Right forelimb (tissue), 1 donor: Measurements from ENCODE around the gene CFAP77.

ENCODE experiments used
- DNase-seq: peaks from one replicate; pipeline ENCODE4 v3.0.0-alpha.2; 2018

The CFAP77 gene

GRCh38 chr9:132410642-132411041, 631 bp downstream of the CFAP77 start:
- no peak for DNase-seq

- no peak for DNase-seq
These were observed 1.1 kb downstream of the CFAP77 start for GRCh38 chr9:132411091-132411508.

GRCh38 chr9:132412089-132412488, 2.1 kb downstream of the CFAP77 start:
- no peak for DNase-seq

- DNase-seq: no peak
These were observed 3.9 kb downstream of the CFAP77 start for GRCh38 chr9:132413926-132414325.

GRCh38 chr9:132414731-132415130, 4.7 kb downstream of the CFAP77 start:
- no peak for DNase-seq

GRCh38 chr9:132415181-132415580, 5.2 kb downstream of the CFAP77 start:
- no peak for DNase-seq

GRCh38 chr9:132418726-132419363, 8.8 kb downstream of the CFAP77 start:
- DNase-seq: no peak

GRCh38 chr9:132422574-132422973, 12.6 kb downstream of the CFAP77 start:
- no peak for DNase-seq

GRCh38 chr9:132423503-132423902, 13.5 kb downstream of the CFAP77 start:
- no peak for DNase-seq

GRCh38 chr9:132424857-132425674, 15.1 kb downstream of the CFAP77 start:
- no peak for DNase-seq

GRCh38 chr9:132425675-132426062, 15.7 kb downstream of the CFAP77 start:
- no peak for DNase-seq

- DNase-seq: no peak
These were observed 16.8 kb downstream of the CFAP77 start for GRCh38 chr9:132426639-132427414.

- no peak for DNase-seq
These were observed 21.0 kb downstream of the CFAP77 start for GRCh38 chr9:132430998-132431397.

GRCh38 chr9:132434881-132435280, 24.9 kb downstream of the CFAP77 start:
- DNase-seq: no peak

- DNase-seq: no peak
These were observed 29.1 kb downstream of the CFAP77 start for GRCh38 chr9:132439153-132439552.

- DNase-seq: no peak
These were observed 30.7 kb downstream of the CFAP77 start for GRCh38 chr9:132440735-132441134.

GRCh38 chr9:132441404-132441803, 31.4 kb downstream of the CFAP77 start:
- no peak for DNase-seq

- no peak for DNase-seq
These were observed 34.1 kb downstream of the CFAP77 start for GRCh38 chr9:132443951-132444607.

- DNase-seq: no peak
These were observed 36.9 kb downstream of the CFAP77 start for GRCh38 chr9:132446887-132447286.

- DNase-seq: no peak
These were observed 37.3 kb downstream of the CFAP77 start for GRCh38 chr9:132447346-132447745.

- DNase-seq: no peak
These were observed 37.9 kb downstream of the CFAP77 start for GRCh38 chr9:132447902-132448301.

GRCh38 chr9:132451276-132451675, 41.3 kb downstream of the CFAP77 start:
- DNase-seq: no peak

- no peak for DNase-seq
These were observed 46.2 kb downstream of the CFAP77 start for GRCh38 chr9:132456241-132456640.
